Measurements from ENCODE around the gene UBTD2. TPM values are rescaled to one million over a fixed set of nuclear protein-coding genes. Genes with fewer than 3 reads are reported as not detected.

UBTD2 gene
- total RNA-seq, result 24.0 and 26.0 TPM in 2 replicates

GRCh38 chr5:172283020-172283861 lies at the start of gene UBTD2:
Gene UBTD2, minus strand, starts transcription at chr5:172283764. Its CDS starts 99 bp downstream, at chr5:172283665.

GRCh38 chr5:172193872-172194271 lies 89.7 kb downstream of the UBTD2 start, which contains the start of gene EFCAB9:
Gene EFCAB9, plus strand, starts transcription at chr5:172194172. Its CDS starts 1 bp downstream, at chr5:172194173.

GRCh38 chr5:172188033-172188892 lies 95.3 kb downstream of the UBTD2 start, which contains the start of gene STK10:
Gene STK10, minus strand, starts transcription at chr5:172188224. Its CDS starts 182 bp downstream, at chr5:172188042.

Other genes with a start within 250 kb of the UBTD2 start
- gene STK10, start 95.5 kb downstream of the UBTD2 start, total RNA-seq, result 24.2 and 24.7 TPM in 2 replicates
- gene EFCAB9, start 89.6 kb downstream of the UBTD2 start, total RNA-seq, result not detected in 2 replicates
- 90.6 and 102 TPM in 2 replicates for gene SH3PXD2B, start 170.8 kb upstream of the UBTD2 start, total RNA-seq

Measured in cardiac ventricle fibroblast (primary cell).